Measurements from ENCODE around the gene BLOC1S1. TPM values are rescaled to one million over a fixed set of nuclear protein-coding genes. Genes with fewer than 3 reads are reported as not detected.

Gene BLOC1S1
- total RNA-seq, 1 experiment from 2014 or later = 85.5 TPM

- Histone ChIP-seq H3K4me2 (ENCODE audit: low read length) (peak overlapping the region; percentile 53), H3K9ac (ENCODE audit: low read length) (peak overlapping the region; percentile 34; the same call in 1 of the 2 replicates), H3K79me2 (ENCODE audit: insufficient read depth, low read length) (peaks cover 14% of the 10 kb centered on the region), H3K36me3 (ENCODE audit: control insufficient read depth in 1 of 2, insufficient read depth in 2 of 2, low read length in 2 of 2) (peaks cover 7 to 29% of the 10 kb centered on the region in 2 experiments; a peak in 3 of 4 replicates), H4K20me1 (ENCODE audit: insufficient read depth) (no peaks in the 10 kb centered on the region), H3K27me3 (ENCODE audit: insufficient read depth, low read length) (no peaks in the 10 kb centered on the region), H2AFZ (ENCODE audit: low read depth, low read length, poor library complexity, severe bottlenecking) (no peak overlapping the region), H3K4me1 (ENCODE audit: control insufficient read depth in 1 of 2, insufficient read depth in 2 of 2, low read length in 2 of 2) (peaks cover 29 to 63% of the 10 kb centered on the region in 2 experiments), H3K9me3 (ENCODE audit: control insufficient read depth in 1 of 2, insufficient read depth in 1 of 2, low read depth in 1 of 2, low read length in 2 of 2) (no peaks in the 10 kb centered on the region), H3K9me2 (ENCODE audit: insufficient read depth) (no peaks in the 10 kb centered on the region), H3K27ac (ENCODE audit: low read depth, low read length) (peak overlapping the region; percentile 30), H3K4me3 (replicated peaks in 1 of 2; ENCODE audit: low read depth in 1 of 2, low read length in 2 of 2) (no peak overlapping the region)
- ChIA-PET POLR2A (interaction anchor here (1.7 kb wide), 2 partner anchors 8 to 16 kb away, joined by 5 read pairs; partner anchors contain the start of gene CD63), RAD21 (ENCODE audit: low non-redundant PET in 1 of 2, low total read pairs in 2 of 2, uncharacterized antibody in 2 of 2, unreplicated experiment in 2 of 2) (interaction anchor here (0.7 to 1.8 kb wide), 6 partner anchors 9 to 1028 kb away, joined by 3 to 10 read pairs (median 4); partner anchors contain the start of gene CD63 (in 1 of the 2)), CTCF (interaction anchor here (0.7 to 4.1 kb wide), 11 partner anchors 9 to 99 kb away, joined by 3 to 35 read pairs (median 5); partner anchors contain the start of gene CD63)
- DNase-seq (ENCODE audit: low read depth, low spot score) = peak; percentile 66
- BruUV-seq (replicated peaks) = no TSS peak
- ATAC-seq = peak; percentile 76
- intact Hi-C loops (cut with micrococcal nuclease) = loop anchor here (1.0 kb wide), 2 partner anchors 40 to 61 kb away; a partner anchor contains a TSS
- TF ChIP-seq POLR2AphosphoS5 (IDR thresholded peaks at IDR 0.05; ENCODE audit: low read depth, low read length) (peak; percentile 37; the same call in 1 of the 2 replicates), ZFX (IDR thresholded peaks at IDR 0.05) (no peak), ZBTB33 (IDR thresholded peaks at IDR 0.05; ENCODE audit: extremely low read depth, insufficient replicate concordance, low read length) (no peak), CEBPB (IDR thresholded peaks at IDR 0.05; ENCODE audit: low read depth) (no peak), SP1 (IDR thresholded peaks at IDR 0.05; ENCODE audit: low read depth) (no peak), ELF1 (IDR thresholded peaks at IDR 0.05; ENCODE audit: borderline replicate concordance, low read depth) (no peak), FOSL1 (IDR thresholded peaks at IDR 0.05; ENCODE audit: low read depth) (no peak), JUND (IDR thresholded peaks at IDR 0.05) (no peak), ZNF274 (IDR thresholded peaks at IDR 0.05; ENCODE audit: low read depth, low read length) (no peak), TCF7L2 (IDR thresholded peaks at IDR 0.05; ENCODE audit: borderline replicate concordance, extremely low read depth, insufficient read depth, insufficient read length) (no peak), ATF3 (IDR thresholded peaks at IDR 0.05) (no peak), CTCF (IDR thresholded peaks at IDR 0.05 in 2 of 3, conservative IDR thresholded peaks at IDR 0.05 in 1 of 3; ENCODE audit: borderline replicate concordance in 1 of 3, insufficient read depth in 1 of 3, low read depth in 2 of 3, low read length in 2 of 3) (peak in 2 of 3 experiments; percentile 67 to 72; a peak in 4 of 6 replicates), EZH2 (IDR thresholded peaks at IDR 0.05) (no peak), POLR2A (IDR thresholded peaks at IDR 0.05; ENCODE audit: borderline replicate concordance, extremely low read depth, insufficient read depth, insufficient read length) (no peak), EZH2phosphoT487 (IDR thresholded peaks at IDR 0.05; ENCODE audit: borderline replicate concordance) (no peak), EGR1 (IDR thresholded peaks at IDR 0.05; ENCODE audit: low read depth) (no peak), CBX3 (IDR thresholded peaks at IDR 0.05; ENCODE audit: low read depth) (no peak), RAD21 (IDR thresholded peaks at IDR 0.05; ENCODE audit: low read depth) (no peak)
- TF ChIP-seq, protein P1, sequence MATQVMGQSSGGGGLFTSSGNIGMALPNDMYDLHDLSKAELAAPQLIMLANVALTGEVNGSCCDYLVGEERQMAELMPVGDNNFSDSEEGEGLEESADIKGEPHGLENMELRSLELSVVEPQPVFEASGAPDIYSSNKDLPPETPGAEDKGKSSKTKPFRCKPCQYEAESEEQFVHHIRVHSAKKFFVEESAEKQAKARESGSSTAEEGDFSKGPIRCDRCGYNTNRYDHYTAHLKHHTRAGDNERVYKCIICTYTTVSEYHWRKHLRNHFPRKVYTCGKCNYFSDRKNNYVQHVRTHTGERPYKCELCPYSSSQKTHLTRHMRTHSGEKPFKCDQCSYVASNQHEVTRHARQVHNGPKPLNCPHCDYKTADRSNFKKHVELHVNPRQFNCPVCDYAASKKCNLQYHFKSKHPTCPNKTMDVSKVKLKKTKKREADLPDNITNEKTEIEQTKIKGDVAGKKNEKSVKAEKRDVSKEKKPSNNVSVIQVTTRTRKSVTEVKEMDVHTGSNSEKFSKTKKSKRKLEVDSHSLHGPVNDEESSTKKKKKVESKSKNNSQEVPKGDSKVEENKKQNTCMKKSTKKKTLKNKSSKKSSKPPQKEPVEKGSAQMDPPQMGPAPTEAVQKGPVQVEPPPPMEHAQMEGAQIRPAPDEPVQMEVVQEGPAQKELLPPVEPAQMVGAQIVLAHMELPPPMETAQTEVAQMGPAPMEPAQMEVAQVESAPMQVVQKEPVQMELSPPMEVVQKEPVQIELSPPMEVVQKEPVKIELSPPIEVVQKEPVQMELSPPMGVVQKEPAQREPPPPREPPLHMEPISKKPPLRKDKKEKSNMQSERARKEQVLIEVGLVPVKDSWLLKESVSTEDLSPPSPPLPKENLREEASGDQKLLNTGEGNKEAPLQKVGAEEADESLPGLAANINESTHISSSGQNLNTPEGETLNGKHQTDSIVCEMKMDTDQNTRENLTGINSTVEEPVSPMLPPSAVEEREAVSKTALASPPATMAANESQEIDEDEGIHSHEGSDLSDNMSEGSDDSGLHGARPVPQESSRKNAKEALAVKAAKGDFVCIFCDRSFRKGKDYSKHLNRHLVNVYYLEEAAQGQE (IDR thresholded peaks at IDR 0.05; ENCODE audit: low read depth) = no peak
- TF ChIP-seq, protein P2, sequence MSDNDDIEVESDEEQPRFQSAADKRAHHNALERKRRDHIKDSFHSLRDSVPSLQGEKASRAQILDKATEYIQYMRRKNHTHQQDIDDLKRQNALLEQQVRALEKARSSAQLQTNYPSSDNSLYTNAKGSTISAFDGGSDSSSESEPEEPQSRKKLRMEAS (IDR thresholded peaks at IDR 0.05) = no peak
These were observed 5.1 kb downstream of the BLOC1S1 start for GRCh38 chr12:55720894-55721444.
